WTC11 (cell line): ENCODE measurements around the gene SPATS2. TPM values are rescaled to one million over a fixed set of nuclear protein-coding genes. Genes with fewer than 3 reads are reported as not detected.
A peak's percentile ranks its signal among the peaks of the same experiment; 100 is the strongest.

ENCODE experiments used
- ATAC-seq: fragments of 200-7000 bp; cut with Tn5 transposase; 2 replicates; pipeline ENCODE4 v1.10.0; 2021; ENCODE audit warnings: mild to moderate bottlenecking, moderate library complexity
- CTCF ChIA-PET: fragments of 300-600 bp; sonication (Branson Sonifier 250); formaldehyde crosslinking; loops from one replicate; lab custom pipeline; 2021; ENCODE audit warnings: antibody characterized with exemption; lab: Charles Lee
- POLR2A ChIA-PET: fragments of 350-600 bp; sonication (Branson Sonifier 250); formaldehyde crosslinking; loops from one replicate; lab custom pipeline; 2021; ENCODE audit warnings: antibody characterized with exemption; lab: Charles Lee
- DNase-seq: peaks from one replicate; pipeline ENCODE4 v3.0.0; 2021; ENCODE audit warnings: low spot score
- H3K27ac Mint-ChIP-seq: 2 replicates; pipeline ENCODE4 v1.8.0; 2021; ENCODE audit warnings: mixed read lengths
- H3K27me3 Mint-ChIP-seq: 2 replicates; pipeline ENCODE4 v1.8.0; 2021; ENCODE audit warnings: low read depth, mild to moderate bottlenecking, moderate library complexity, mixed read lengths
- H3K36me3 Mint-ChIP-seq: 2 replicates; pipeline ENCODE4 v1.8.0; 2021; ENCODE audit warnings: mixed read lengths
- H3K4me1 Mint-ChIP-seq: 2 replicates; pipeline ENCODE4 v1.8.0; 2022; ENCODE audit warnings: mixed read lengths
- H3K4me3 Mint-ChIP-seq: 2 replicates; pipeline ENCODE4 v1.8.0; 2021; ENCODE audit warnings: mild to moderate bottlenecking, moderate library complexity, mixed read lengths
- H3K9me3 Mint-ChIP-seq: 2 replicates; pipeline ENCODE4 v1.8.0; 2021; ENCODE audit warnings: mixed read lengths
- ATF6 ChIP-seq: sonication (generic); formaldehyde crosslinking; IDR thresholded peaks from 2 replicates; pipeline ENCODE4 v1.8.1; 2023; ENCODE audit warnings: mild to moderate bottlenecking, missing genetic modification reagents
- CREM ChIP-seq: sonication (generic); formaldehyde crosslinking; IDR thresholded peaks from 2 replicates; pipeline ENCODE4 v1.8.1; 2022; ENCODE audit warnings: mild to moderate bottlenecking, missing genetic modification reagents, moderate library complexity
- ESRRA ChIP-seq: sonication (generic); formaldehyde crosslinking; IDR thresholded peaks from 2 replicates; pipeline ENCODE4 v1.8.1; 2022; ENCODE audit warnings: mild to moderate bottlenecking, missing genetic modification reagents, borderline replicate concordance
- ETV6 ChIP-seq: sonication (generic); formaldehyde crosslinking; IDR thresholded peaks from 2 replicates; pipeline ENCODE4 v1.8.1; 2022; ENCODE audit warnings: mild to moderate bottlenecking, missing genetic modification reagents
- FOXK1 ChIP-seq: sonication (generic); formaldehyde crosslinking; IDR thresholded peaks from 2 replicates; pipeline ENCODE4 v1.8.0; 2022; ENCODE audit warnings: mild to moderate bottlenecking, moderate library complexity, missing genetic modification reagents
- FOXP1 ChIP-seq: sonication (generic); formaldehyde crosslinking; IDR thresholded peaks from 2 replicates; pipeline ENCODE4 v1.8.0; 2022; ENCODE audit warnings: missing genetic modification reagents, mild to moderate bottlenecking, moderate library complexity, borderline replicate concordance
- GRHL2 ChIP-seq: fragments of 250-450 bp; sonication (Bioruptor Pico); IDR thresholded peaks from 2 replicates; pipeline ENCODE4 v1.8.0; 2022; ENCODE audit warnings: mild to moderate bottlenecking, moderate library complexity; ENCODE audit not compliant: insufficient replicate concordance, severe bottlenecking
- GTF2I ChIP-seq: fragments of 250-450 bp; sonication (Bioruptor Pico); conservative IDR thresholded peaks from 2 replicates; pipeline ENCODE4 v1.4.0; 2021; ENCODE audit warnings: mild to moderate bottlenecking
- NFYB ChIP-seq: sonication (generic); formaldehyde crosslinking; conservative IDR thresholded peaks from 2 replicates; pipeline ENCODE4 v1.8.0; 2022; ENCODE audit warnings: low read depth, missing genetic modification reagents
- NR1H2 ChIP-seq: sonication (generic); formaldehyde crosslinking; IDR thresholded peaks from 2 replicates; pipeline ENCODE4 v1.9.0; 2021; ENCODE audit warnings: mild to moderate bottlenecking, moderate library complexity, missing genetic modification reagents
- NR3C1 ChIP-seq: sonication (generic); formaldehyde crosslinking; conservative IDR thresholded peaks from 2 replicates; pipeline ENCODE4 v1.8.1; 2023; ENCODE audit warnings: low read depth, mild to moderate bottlenecking, missing genetic modification reagents
- TCF7 ChIP-seq: sonication (generic); formaldehyde crosslinking; IDR thresholded peaks from 2 replicates; pipeline ENCODE4 v1.8.0; 2022; ENCODE audit warnings: mild to moderate bottlenecking, low read depth, missing genetic modification reagents, moderate library complexity
- TEAD4 ChIP-seq: sonication (generic); formaldehyde crosslinking; IDR thresholded peaks from 2 replicates; pipeline ENCODE4 v1.8.0; 2022; ENCODE audit warnings: mild to moderate bottlenecking, missing genetic modification reagents
- total RNA-seq: library from RNA; stranded (reverse); gene quantifications from 3 replicates; pipeline ENCODE4 v1.2.3, GENCODE V29; 2021
- TF ChIP-seq, protein P1 (sequence below): fragments of 250-450 bp; sonication (Bioruptor Pico); IDR thresholded peaks from 2 replicates; pipeline ENCODE4 v1.9.0; 2021; ENCODE audit warnings: mild to moderate bottlenecking
- TF ChIP-seq, protein P2 (sequence below): sonication (generic); formaldehyde crosslinking; IDR thresholded peaks from 2 replicates; pipeline ENCODE4 v1.8.1; 2023; ENCODE audit warnings: mild to moderate bottlenecking, moderate library complexity, missing genetic modification reagents
- TF ChIP-seq, protein P3 (sequence below): sonication (generic); formaldehyde crosslinking; IDR thresholded peaks from 2 replicates; pipeline ENCODE4 v1.8.0; 2022; ENCODE audit warnings: missing genetic modification reagents

Gene SPATS2
- total RNA-seq, 1 experiment from 2014 or later: 25.9 TPM

GRCh38 chr12:49403971-49404450 is 36.7 kb downstream of the SPATS2 start:
- no peaks in the 10 kb centered on the region for H3K9me3 Mint-ChIP-seq
- peaks cover 12% of the 10 kb centered on the region for H3K4me1 Mint-ChIP-seq
- no peaks in the 10 kb centered on the region; the same call in 1 of the 2 replicates for H3K36me3 Mint-ChIP-seq
- POLR2A ChIA-PET: interaction anchor here (0.6 kb wide), 1 partner anchor 18 kb away, joined by 5 read pairs; no protein-coding TSS in a partner anchor
- no peak overlapping the region for H3K4me3 Mint-ChIP-seq
- CTCF ChIA-PET: interaction anchor here (0.6 to 1.5 kb wide), 4 partner anchors 15 to 435 kb away, joined by 3 to 5 read pairs (median 4); no protein-coding TSS in a partner anchor
- DNase-seq: no peak
- no peaks in the 10 kb centered on the region for H3K27me3 Mint-ChIP-seq
- no peak for ATAC-seq
- peak overlapping the region; percentile 42; the same call in 1 of the 2 replicates for H3K27ac Mint-ChIP-seq
- no peak for TF ChIP-seq ETV6 (CRISPR knock-in tag)
- TF ChIP-seq, protein P1, sequence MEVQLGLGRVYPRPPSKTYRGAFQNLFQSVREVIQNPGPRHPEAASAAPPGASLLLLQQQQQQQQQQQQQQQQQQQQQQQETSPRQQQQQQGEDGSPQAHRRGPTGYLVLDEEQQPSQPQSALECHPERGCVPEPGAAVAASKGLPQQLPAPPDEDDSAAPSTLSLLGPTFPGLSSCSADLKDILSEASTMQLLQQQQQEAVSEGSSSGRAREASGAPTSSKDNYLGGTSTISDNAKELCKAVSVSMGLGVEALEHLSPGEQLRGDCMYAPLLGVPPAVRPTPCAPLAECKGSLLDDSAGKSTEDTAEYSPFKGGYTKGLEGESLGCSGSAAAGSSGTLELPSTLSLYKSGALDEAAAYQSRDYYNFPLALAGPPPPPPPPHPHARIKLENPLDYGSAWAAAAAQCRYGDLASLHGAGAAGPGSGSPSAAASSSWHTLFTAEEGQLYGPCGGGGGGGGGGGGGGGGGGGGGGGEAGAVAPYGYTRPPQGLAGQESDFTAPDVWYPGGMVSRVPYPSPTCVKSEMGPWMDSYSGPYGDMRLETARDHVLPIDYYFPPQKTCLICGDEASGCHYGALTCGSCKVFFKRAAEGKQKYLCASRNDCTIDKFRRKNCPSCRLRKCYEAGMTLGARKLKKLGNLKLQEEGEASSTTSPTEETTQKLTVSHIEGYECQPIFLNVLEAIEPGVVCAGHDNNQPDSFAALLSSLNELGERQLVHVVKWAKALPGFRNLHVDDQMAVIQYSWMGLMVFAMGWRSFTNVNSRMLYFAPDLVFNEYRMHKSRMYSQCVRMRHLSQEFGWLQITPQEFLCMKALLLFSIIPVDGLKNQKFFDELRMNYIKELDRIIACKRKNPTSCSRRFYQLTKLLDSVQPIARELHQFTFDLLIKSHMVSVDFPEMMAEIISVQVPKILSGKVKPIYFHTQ (CRISPR knock-in tag): no peak
- TF ChIP-seq GRHL2 (CRISPR knock-in tag): no peak
- no peak for TF ChIP-seq TCF7 (CRISPR knock-in tag)
- TF ChIP-seq, protein P2, sequence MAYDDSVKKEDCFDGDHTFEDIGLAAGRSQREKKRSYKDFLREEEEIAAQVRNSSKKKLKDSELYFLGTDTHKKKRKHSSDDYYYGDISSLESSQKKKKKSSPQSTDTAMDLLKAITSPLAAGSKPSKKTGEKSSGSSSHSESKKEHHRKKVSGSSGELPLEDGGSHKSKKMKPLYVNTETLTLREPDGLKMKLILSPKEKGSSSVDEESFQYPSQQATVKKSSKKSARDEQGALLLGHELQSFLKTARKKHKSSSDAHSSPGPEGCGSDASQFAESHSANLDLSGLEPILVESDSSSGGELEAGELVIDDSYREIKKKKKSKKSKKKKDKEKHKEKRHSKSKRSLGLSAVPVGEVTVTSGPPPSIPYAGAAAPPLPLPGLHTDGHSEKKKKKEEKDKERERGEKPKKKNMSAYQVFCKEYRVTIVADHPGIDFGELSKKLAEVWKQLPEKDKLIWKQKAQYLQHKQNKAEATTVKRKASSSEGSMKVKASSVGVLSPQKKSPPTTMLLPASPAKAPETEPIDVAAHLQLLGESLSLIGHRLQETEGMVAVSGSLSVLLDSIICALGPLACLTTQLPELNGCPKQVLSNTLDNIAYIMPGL (CRISPR knock-in tag): no peak
- TF ChIP-seq ESRRA (CRISPR knock-in tag): no peak
- TF ChIP-seq FOXK1 (CRISPR knock-in tag): no peak
- no peak for TF ChIP-seq ATF6 (CRISPR knock-in tag)
- no peak for TF ChIP-seq CREM (CRISPR knock-in tag)
- TF ChIP-seq NR3C1: no peak
- TF ChIP-seq GTF2I (CRISPR knock-in tag): no peak
- no peak for TF ChIP-seq NR1H2 (CRISPR knock-in tag)
- no peak for TF ChIP-seq TEAD4 (CRISPR knock-in tag)
- no peak for TF ChIP-seq FOXP1
- TF ChIP-seq, protein P3, sequence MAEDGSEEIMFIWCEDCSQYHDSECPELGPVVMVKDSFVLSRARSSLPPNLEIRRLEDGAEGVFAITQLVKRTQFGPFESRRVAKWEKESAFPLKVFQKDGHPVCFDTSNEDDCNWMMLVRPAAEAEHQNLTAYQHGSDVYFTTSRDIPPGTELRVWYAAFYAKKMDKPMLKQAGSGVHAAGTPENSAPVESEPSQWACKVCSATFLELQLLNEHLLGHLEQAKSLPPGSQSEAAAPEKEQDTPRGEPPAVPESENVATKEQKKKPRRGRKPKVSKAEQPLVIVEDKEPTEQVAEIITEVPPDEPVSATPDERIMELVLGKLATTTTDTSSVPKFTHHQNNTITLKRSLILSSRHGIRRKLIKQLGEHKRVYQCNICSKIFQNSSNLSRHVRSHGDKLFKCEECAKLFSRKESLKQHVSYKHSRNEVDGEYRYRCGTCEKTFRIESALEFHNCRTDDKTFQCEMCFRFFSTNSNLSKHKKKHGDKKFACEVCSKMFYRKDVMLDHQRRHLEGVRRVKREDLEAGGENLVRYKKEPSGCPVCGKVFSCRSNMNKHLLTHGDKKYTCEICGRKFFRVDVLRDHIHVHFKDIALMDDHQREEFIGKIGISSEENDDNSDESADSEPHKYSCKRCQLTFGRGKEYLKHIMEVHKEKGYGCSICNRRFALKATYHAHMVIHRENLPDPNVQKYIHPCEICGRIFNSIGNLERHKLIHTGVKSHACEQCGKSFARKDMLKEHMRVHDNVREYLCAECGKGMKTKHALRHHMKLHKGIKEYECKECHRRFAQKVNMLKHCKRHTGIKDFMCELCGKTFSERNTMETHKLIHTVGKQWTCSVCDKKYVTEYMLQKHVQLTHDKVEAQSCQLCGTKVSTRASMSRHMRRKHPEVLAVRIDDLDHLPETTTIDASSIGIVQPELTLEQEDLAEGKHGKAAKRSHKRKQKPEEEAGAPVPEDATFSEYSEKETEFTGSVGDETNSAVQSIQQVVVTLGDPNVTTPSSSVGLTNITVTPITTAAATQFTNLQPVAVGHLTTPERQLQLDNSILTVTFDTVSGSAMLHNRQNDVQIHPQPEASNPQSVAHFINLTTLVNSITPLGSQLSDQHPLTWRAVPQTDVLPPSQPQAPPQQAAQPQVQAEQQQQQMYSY: no peak
- no peak for TF ChIP-seq NFYB (CRISPR knock-in tag)
